GM18508 (cell line): Measurements from ENCODE around the gene CRMP1.

Experiments
- ATAC-seq: cut with Tn5 transposase; IDR thresholded peaks from one replicate; pipeline ENCODE4 v1.9.1; 2021; ENCODE audit warnings: moderate number of reproducible peaks; ENCODE audit not compliant: insufficient read depth, unreplicated experiment

The CRMP1 gene

DNA sequence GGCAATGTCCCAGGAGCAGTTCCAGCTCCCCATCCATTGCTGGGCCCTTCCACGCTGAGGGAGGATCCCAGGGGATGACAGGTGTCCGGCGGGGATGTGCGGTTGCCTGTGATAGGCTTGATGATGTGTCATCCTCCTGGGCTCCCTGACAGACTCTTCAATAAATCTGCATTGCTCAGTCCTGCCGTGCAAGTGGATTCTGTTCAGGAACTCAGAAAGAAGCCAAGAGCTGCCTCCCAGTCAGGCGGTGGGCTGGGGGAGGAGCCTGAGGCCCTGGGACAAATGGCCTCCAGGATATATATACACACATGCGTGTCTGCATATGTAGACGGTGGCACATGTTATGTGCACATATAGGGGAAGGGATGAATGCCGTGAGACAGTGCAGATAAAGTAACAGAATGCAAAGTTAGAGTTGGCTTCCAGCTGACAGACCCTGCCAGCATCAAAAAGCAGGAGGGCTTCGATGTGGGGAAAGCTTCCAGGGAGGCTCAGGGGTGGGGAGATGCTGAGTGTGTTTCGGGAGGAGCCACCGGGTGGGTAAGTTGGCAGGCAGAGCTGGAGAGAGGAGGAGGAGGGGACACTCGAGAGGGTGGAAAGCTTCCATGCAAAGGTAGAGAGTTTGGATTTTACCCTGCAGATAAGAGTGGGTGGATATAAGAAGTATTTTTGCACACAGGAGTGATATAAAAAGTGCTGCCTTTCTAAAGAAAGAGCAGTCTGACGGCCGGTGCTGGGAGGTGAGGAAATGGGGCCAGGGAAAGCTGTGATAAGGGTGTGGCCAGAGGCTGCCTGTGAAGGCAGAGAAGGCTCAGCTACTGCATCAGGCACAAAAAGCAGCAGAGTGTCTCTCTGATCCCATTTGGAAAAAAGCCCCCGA, 28.5 kb upstream of the CRMP1 start:
- no peak for ATAC-seq

DNA sequence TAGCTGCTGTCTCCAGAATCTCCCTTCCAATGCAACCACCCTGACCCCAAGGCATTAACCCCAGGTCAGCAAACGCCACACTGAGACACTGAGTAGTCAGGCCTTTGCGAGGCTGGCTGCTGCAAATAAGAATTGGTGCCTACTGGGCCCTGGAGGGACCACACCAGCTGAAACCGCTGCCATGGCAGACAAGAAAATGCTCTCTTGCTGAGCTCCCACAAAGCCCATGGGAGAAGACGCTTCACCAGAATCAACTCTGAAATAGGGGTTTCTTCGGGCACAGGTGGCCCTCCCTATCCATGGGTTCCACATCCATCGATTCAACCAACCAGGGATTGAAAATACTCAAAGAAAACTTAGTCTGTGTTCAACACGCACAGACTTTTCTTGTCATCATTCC, 26.7 kb upstream of the CRMP1 start:
- ATAC-seq, result no peak

DNA sequence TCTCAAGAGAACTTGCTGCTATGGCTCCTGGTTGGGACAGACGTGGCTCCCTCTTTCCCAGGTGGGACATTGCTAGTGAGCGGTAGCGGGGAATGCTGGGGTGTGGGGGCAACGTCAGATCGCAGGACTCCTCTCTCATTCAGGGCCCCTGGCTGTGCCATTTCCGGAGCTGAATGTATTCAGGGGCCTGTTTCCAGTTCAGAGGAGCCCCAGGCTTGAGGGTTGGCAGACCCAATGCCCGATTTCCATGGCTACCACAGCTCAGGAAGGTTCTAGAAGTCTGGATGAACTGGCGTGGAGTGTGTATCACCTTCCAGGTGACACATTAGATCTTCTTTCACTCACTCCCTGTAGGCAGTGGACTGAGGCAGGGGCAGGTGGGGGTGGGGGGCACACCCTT, 26.2 kb upstream of the CRMP1 start:
- no peak for ATAC-seq

DNA sequence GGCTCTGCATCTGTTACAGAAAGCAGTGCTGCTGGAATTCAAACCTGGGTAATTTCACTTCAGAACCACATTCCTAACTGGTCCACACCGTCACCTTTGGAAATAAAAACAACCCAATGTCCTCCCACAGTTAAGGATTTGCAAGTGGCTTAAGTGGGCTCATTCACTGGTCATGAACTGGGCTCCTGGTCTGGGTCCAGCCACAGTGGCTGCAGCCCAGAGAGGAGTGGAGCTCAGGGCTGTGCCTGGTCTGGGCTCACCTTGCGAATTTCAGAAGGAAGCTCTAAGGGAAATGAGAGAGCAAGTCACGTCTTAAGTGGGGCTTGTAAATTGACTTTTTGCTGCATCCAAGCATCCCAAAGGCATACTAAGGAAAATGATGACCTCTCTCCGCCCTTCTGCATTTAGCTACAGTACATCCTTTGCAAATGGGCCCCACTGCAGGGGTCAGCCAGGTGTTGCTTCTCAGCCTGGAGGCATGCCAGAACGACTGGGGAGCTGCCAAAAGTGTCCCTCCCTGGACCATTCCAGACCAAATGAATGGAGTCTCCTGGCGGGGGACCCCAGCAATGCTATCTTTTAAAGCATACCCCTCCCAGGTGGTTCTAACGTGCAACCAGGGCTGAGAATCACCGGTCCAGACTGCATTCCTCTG, 25.6 kb upstream of the CRMP1 start:
- no peak for ATAC-seq

DNA sequence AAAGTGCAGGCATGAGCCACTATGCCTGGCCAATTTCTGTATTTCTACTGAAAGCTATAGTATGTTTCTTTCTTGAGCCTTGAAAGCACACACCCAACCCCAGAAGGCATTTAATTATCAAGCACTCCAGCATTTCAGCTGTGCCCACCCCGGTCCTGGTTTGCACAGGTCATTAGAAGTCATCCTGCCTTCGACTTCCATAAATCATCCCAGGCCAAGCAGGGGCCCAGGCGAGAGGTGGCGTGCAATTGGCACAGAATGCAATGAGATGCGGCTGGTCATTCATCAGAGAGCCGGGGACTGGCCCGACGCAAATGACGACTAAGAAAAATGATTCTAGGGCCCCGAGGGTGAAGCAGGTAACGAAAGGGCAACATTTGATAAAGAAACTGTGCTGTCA, 24.8 kb upstream of the CRMP1 start:
- no peak for ATAC-seq

DNA sequence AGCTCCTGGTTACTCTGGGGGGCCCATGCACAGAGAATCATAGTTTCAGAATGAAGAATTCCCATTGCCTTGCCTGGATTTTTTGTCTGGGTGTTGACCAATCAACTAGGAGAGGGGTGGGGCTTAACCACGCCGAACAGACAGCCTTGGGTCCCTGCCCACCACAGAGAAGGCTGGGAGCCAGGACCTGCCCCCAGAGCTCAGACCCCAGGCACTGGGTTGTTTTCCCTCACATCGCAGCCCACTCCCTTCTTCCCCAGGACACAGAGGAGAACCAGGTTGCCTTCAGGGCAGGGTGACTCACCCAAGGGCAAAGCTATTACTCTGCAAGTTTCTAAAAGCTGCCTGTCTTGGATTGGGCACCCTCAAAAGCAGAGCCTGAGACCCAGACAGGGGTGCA, 23.3 kb upstream of the CRMP1 start:
- no peak for ATAC-seq

DNA sequence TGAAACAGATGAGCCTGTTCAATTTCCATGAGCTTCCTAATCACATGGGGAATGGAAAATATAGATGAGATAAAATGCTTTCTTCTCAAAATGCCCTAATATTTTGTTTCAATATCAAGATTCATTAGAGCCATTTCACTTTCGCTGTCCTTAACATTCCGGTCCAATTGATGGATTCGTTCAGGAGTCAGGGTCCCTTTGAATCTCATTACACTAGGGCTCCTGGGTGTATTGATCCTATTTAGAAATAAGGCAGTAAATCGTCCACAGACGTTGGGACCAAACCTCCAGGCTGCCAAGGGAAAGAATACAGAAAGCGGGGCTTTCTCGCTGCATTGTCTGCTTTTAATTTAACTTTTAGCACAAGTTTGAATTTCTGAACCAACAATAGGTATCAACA, 20.6 kb upstream of the CRMP1 start:
- ATAC-seq, result no peak

DNA sequence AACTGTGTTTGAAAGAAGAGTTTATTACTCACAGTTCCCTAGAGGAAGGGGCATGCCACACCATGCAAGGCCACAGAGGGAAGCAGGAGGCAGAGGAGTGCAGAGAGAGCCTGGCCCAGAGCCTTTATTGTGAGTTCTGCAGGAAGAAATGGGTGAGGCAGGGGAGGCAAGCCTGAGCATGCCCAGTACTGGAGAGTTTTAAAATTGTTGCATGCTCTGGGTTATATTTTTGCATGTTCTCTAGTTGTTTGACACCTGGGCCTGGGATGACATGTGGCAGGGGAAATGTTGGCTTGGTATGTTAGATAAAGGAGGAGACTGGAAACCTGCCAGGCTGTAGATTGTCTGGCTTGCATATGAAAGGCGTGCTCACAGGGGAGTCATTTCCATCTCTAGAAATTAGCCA, 19.7 kb upstream of the CRMP1 start:
- ATAC-seq, result no peak

DNA sequence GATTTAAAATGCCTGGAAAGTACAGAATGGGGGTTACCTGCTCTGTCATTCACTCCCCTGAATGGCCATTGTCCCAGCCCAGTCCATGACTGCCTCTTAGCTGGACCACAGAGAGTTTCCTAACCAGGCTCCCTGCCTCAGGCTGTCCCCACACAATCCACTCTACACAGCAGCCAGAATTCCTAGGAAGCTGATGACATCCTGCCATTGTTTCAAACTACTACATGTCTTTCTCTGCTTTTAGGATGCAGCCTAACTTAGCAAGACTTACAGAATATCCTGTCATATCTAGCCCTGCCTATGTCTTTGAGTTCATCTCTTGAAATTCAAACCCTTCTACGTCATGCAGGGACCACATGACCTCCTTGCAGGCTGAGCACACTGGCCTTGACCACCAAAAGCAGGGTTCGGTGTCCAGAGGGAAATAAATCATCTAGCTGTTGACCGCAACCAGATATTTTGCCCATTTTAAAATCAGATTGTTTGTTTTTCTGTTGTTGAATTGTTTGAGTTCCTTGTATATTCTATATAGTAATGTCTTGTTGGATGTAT, 16.1 kb upstream of the CRMP1 start:
- ATAC-seq, result no peak

DNA sequence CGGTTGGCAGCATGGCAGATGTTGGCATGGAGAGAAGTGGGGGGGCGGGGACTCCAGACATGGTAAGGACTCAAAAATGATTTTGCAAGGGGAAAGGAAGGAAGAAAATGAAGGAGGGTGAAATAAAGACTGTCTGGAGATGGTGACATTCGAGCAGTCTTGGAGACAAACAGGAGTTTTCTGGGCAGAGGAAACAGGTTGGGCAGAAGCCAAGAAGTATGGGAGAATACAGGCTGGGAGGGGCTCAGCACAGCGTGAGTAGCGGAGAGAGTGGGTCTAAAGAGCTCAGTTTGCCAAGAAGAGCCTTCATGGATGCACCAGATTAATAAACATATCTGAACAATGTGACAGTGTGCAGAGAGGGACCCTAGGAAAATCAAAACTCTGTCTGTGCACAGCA, 13.3 kb upstream of the CRMP1 start:
- ATAC-seq, result no peak

DNA sequence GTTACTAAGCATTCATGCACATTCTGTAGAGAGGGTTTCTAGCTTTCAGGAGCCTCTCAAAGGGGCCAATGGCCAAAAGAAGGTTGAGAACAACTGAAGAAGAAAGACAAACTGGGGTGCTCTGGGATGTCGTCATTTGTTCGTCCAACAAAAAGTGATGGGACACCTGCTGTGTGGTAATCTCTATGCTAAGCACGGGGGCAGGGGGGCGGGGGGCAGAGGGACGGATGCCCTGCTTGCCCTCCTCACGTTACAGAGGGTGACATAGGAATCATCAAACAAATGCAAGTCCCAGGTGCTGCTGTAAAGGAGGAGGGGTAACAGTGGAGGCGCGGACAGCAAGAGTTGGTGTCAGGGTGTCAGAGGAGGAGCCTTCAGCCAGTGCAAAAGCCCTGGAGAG, 12.8 kb upstream of the CRMP1 start:
- ATAC-seq, result no peak

DNA sequence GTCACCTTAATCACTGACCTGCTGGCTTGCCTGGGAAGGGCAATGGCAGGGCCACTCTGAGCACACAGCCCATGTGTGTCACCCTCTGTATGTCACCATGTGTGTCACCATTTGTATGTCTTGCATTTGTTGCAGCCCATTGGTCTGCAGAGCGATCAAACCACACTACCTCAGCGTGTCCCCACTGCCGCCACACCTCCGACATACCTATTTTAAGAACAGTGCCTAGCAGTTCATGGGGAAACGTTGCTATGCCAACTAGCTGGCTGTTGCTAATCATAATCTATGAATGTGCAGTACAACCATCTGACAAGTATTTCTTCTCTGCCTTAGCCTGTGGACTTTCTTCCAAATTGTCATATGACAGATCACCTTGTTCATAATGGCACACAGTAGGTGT, 8.0 kb upstream of the CRMP1 start:
- no peak for ATAC-seq

DNA sequence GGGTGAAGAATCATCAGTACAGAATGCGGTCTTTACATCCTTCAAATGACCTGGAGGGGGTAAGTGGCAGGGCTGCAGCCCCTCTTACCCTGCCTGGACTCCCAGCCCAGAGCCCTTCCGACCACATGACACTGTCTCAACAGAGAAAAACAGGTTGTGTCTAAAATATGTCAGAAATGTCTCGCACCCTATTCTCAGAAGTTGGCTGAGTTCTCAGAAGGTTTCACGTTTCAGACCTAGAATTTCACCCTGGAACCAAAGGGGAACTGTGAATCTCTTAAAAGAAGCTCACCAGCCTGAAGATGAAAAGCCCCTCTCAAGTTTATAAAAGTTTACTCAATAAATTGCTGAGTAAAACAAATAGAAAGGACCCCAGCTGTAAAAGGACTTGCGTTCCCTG, 7.0 kb upstream of the CRMP1 start:
- ATAC-seq, result no peak

DNA sequence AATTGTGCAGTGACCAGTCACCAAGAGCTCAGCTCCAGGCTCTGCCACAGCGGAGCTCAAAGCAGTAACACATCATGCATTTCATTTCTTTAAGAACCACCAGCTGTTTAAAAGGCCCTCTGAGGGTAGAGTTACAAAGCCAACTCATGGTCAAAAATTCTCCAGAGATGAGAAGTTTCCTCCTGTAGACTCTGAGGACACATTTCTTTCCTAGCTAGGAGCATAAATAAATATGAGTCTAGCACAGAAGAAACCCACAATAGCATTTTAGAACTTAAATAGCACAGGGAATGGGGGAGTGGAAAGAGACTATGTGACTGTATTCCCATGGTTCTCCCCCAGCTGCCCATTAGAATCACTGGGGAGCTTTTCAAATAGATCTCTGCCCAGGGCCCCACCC, 6.5 kb upstream of the CRMP1 start:
- ATAC-seq, result no peak

DNA sequence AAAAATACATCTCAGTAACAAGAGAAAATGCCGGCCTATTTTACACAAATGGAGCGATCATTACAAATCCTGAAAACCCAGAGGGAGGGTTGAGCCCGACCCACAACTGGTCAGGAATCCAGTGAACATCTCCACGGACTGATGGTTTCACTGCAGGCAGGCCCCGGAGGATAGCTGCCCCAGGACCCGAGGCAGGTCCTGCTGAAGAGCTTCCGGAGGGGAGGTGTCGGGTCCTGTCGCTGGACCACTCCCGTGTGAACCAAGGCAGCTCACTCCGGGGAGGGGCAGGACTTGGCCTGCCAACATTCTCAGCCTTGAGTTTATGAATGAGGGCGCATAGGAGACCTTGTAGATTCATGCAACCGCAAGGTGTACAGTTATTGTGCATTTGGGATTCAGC, 4.8 kb upstream of the CRMP1 start:
- no peak for ATAC-seq

DNA sequence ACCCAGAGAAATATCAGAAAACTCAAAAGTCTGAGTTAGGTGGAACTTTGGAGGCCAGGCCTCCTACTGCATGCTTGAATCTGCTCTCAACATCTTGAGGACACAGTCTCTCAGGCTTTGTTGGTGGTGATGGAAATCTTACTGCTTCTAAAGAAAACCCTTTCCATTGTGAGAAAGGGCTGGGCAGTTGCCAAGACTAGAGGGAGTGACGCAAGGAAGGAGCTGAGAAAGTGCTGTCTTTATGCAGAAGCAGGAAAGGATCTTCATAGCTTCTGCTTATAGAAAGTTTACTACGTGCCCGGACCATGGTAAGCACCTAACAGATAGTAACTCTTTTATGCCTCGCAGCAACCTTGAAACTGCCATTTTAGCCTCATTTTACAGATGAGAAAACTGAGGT, 2.4 kb upstream of the CRMP1 start:
- no peak for ATAC-seq

DNA sequence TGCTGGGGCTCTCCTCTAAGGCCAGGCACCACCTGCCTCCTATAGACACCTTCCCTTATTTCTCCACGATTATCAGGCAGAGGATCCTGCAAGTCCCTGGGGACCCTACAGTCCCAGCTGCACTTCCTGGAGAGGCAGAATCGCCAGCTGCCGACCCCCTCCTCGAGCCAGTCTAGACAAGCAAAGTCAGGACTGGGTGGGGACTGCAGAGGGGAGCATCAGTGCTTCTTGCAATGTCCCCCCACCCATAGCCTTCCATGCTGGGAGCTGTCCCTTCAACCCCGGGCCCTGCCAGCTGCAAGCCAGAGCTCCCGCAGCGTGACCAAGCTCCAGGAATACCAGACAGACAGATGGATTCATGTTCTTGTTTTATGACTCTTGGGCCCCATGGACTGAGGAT, 1.4 kb upstream of the CRMP1 start:
- ATAC-seq, result no peak

DNA sequence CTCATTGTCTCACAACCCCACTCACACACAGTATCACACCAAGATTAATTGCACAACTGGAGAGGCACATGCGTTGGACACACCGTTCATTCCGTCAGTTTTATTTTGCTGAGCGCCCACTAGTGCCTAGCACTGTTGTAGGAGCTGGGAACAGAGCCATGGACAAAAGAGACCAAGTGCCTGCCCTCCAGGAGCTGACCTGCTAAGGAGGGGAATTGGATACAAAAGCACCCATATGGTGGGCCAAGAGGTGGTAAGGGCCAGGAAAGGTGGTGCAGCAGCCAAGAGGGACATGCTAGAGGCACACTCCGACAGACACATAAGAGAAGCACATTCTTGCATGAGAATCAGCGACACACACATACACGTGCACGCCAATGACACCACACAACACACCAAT, 705 bp upstream of the CRMP1 start:
- ATAC-seq, result no peak

DNA sequence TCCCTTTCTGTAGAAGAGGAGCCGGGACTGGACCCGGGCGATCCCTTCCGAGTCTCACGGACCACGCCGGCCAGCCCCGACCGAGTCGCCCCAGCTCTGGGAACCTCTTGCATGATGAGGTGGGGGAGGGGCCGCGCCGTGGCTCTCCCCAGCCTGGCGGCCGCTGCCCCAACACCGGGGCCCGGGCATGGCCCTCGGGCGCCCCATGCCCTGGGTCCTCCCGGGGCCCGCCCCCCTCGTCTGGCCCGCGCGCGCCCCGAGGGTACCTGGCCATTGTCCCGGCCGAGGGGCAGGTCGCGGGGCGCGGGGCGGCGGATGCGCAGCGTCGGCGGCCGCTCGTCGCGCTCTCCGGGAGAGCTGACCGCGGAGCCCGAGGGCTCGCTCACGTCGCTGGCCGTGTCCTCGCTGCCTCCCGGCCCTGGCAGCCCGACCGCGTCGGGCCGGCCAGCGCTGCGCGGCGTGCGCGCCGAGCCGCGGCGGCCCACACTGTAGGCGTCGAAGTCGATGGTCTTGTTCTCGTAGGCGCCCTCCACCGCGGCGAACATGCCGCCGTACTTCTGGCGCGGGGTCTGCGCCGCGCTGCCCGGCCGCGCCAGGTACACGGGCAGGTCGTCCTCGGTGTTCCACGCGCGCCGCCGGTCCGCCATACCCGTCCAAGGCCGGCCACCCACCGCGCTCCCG, 423 bp downstream of the CRMP1 start:
- ATAC-seq, result no peak

DNA sequence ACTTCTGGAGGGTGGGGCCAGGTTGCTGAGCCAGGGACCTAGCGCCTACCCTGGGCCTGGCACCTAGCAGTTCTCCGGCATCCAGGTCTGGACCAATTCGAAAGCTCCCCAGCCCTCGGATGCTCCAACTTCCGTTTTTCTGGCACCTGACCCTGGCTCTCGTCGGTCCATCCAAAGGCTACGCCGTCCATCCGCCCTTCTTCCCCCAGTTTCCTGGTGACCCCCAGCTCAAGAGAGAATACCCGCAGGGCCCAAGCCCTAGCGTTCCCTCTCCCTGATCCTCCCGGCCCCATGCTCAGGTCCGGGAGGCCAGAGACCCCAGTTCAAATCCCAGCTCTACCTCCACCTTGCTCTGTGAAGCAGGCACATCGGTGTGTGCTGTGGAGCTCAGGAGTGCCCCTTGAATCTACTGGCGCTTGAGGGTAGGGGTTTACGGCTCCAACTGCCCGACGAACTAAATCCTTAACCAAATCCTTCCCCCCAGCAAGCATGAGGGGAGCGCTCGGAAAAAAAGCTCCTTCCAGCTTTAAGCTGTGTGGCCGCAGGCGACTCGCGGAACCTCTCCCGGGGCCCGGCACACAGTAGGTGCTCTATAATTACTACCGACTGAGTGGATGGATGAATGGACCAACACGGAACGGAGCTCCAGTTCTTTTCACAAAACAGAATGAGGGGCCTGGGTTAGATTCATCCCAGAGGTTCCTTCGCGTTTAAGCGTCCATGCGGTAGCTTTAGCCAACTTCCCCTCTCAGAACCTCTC, 1.1 kb downstream of the CRMP1 start:
- no peak for ATAC-seq
